GM12875 (cell line): ENCODE data around the gene NDUFA13.

Experiments used
- H3K4me3 ChIP-seq: one replicate; pipeline ENCODE4 v1.5.1; 2011; ENCODE audit warnings: low read depth, low read length, control low read depth
- TF ChIP-seq, protein P1 (sequence below): IDR thresholded peaks from 2 replicates; pipeline ENCODE4 v1.5.1; 2011; ENCODE audit warnings: low read depth, mild to moderate bottlenecking, control low read depth, inconsistent platforms, low read length, moderate library complexity, borderline replicate concordance; ENCODE audit not compliant: insufficient read depth

Gene NDUFA13

DNA sequence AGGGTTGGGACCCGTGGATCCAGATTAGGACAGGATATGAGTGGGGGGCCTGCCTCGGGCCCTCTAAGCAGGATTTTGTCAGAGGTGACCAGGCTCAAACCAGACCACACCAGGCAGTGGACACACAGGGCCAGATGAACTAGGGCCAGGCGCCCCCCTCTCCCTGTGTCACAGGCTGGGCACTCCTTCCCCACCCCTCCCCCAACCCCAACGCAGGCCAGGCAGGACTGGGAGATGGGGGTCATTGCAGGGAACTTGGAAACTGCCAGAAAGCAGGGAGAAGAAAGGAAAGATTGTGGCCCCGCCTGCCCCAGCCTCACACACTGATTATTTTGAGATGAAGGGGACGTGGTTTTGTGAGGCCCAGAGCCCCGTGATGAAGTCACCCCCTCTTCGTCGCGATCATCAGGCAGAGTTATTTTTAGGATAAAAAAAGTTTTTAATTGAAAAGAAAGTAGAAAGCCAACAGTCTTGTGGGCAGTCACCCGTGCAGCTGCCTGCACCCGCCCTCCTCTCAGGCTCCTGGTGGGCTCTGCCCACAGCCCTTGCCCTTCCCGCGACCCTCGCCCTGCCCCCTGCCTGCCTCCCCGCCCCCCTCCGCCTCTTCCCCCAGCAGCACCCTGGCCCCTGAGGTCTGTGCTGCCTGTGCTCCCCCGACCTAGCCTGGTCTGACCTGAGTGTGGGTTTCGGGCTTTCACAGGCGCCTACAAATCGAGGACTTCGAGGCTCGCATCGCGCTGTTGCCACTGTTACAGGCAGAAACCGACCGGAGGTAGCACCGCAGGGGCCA lies 10.8 kb downstream of the NDUFA13 start:
- H3K4me3 ChIP-seq: no peak overlapping the region
- TF ChIP-seq, protein P1, sequence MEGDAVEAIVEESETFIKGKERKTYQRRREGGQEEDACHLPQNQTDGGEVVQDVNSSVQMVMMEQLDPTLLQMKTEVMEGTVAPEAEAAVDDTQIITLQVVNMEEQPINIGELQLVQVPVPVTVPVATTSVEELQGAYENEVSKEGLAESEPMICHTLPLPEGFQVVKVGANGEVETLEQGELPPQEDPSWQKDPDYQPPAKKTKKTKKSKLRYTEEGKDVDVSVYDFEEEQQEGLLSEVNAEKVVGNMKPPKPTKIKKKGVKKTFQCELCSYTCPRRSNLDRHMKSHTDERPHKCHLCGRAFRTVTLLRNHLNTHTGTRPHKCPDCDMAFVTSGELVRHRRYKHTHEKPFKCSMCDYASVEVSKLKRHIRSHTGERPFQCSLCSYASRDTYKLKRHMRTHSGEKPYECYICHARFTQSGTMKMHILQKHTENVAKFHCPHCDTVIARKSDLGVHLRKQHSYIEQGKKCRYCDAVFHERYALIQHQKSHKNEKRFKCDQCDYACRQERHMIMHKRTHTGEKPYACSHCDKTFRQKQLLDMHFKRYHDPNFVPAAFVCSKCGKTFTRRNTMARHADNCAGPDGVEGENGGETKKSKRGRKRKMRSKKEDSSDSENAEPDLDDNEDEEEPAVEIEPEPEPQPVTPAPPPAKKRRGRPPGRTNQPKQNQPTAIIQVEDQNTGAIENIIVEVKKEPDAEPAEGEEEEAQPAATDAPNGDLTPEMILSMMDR: no peak

DNA sequence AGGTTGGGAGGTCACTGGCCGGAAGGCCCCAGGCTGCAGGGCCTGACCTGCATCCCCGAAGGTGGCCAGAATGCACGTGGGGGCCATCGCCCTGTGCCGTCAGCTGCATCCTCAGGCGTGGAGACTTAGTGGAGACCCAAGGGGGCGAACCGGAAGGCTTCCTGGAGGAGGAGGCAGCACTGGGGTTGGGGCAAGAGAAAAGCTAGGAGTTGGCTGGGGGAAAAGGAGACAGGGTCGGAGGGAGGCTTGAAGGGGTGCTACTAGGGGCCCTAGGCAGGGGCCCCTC lies 11.3 kb downstream of the NDUFA13 start:
- TF ChIP-seq, protein P1: no peak
- no peak overlapping the region for H3K4me3 ChIP-seq

DNA sequence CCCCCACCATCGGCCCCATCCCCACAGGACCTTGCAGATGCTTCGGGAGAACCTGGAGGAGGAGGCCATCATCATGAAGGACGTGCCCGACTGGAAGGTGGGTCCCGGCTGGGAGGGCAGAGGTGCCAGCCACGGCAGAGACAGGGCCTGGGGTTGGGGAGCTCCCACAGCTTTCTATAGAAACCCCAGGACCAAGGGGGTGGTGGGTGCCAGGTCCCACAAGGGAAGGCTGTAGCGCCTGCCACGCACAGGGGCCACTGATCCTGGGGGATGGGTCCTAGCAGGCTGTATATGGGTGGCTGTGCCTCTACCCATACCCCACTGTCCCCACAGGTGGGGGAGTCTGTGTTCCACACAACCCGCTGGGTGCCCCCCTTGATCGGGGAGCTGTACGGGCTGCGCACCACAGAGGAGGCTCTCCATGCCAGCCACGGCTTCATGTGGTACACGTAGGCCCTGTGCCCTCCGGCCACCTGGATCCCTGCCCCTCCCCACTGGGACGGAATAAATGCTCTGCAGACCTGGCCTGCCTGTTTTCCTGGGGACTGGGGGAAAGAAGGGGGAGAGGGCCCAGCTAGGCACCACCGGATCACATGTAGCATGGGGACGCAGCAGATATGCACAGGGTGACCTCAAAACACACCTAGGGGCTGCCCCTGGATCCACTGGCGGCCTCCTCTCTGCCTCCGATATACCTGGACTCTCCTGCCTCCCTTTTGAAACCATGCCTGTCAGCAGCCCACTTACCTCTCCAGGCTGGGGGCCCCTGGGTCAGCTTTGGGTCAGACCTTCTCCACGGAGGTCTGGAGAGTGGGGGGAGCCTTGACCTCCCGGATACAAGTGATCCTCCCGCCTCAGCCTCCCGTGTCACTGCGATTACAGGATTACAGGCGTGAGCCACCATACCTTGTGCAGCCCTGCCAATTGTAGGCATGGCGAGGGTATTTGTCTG lies 11.9 kb downstream of the NDUFA13 start:
- TF ChIP-seq, protein P1: no peak
- H3K4me3 ChIP-seq: no peak overlapping the region

DNA sequence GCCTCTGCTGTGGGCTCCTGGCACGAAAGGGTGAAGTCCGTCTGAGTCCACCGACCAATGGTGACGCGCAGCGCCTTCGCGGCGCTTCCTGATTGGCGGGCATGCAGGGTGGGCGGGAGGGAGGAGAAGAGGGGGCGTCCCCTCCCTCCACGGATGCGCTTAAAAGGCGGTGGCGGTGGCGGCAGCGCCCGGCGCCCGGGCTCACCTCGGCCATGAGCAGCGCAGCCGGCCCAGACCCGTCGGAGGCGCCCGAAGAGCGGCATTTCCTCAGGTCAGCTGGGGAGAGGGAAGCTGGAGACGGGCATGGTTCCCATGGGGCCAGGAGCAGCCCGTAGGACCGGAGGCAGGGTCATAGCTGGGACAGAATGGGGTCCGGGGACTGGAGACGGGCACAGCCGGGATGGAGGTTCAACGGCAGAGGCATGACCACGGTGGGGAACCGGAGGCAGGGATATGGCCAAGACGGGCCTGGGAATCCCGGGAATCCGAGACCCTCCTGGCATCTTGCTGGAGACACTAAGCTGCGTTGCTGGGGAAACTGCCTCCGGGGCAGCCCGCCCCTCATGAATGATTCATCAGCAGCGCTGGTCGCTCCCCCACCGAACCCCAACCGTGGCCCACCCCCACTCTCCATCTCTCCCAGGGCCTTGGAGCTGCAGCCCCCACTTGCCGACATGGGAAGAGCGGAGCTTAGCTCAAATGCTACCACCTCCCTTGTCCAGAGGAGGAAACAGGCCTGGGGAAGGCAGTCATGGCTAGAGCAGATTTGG lies 12.9 kb downstream of the NDUFA13 start, which contains the start of gene YJEFN3:
Gene YJEFN3, plus strand, starts transcription at position 191 of the 770 bp plus-strand sequence. Its CDS starts 22 bp downstream, at position 213.
- no peak within 1 kb of the TSS for H3K4me3 ChIP-seq
- TF ChIP-seq, protein P1: no peak

DNA sequence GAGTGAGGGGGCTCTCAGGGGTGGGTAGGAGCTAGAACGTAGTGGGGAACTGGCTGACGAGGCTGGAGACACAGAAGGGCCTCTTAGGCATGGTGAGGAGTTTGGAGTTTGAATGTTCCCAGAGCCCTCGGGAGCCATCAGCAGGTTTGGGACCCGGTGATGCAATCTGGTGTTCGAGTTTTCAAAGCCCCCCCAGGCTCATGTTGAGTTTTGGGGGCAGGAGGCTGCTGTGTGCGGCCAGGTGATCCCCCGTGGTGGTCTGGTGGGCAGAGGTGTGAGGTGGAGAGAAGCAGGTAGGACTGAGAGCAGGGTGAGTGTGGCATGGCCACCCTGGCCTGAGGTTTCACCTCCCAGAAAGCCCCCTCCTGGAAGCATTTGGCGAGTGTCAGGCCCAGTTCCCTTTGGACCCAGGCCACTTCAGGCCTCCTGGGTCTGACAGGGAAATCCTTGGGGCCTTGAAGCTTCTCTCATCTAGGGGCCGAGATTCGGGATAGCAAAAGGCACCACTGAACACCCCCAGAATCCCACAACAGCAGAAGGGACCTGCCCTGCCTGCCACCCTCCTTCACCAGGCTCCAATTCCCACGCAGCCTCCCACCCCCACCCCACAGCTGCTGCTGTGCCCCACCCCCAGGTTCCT lies 13.9 kb downstream of the NDUFA13 start:
- no peak overlapping the region for H3K4me3 ChIP-seq
- TF ChIP-seq, protein P1: no peak

DNA sequence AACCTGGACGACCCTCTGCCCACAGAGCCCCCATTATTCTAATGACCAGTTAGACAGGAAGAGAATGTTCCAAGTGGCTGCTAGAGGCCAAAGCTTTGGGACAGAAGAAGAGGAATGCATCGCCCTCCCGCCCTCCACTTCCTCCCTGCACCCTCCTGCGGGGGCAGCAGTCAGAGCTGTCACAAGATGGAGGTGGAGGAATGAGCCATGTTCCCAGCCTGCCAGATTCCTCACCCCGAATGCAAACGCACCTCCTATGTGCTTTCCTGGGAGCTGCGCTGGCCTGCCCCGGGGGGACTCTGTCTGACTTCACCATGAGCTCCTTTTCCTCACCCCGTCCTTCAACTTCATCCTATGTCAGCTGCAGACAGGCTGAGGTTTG lies 14.4 kb downstream of the NDUFA13 start:
- H3K4me3 ChIP-seq: no peak overlapping the region
- TF ChIP-seq, protein P1: no peak
